Hematopoietic multipotent progenitor cell treated with erythropoietin and hydrocortisone succinate and interleukin-3 and kit ligand, for 17 days (in vitro differentiated cells): ENCODE measurements around the gene COL27A1.

ENCODE experiments used
- DNase-seq: peaks from one replicate; pipeline ENCODE4 v3.0.0-alpha.2; 2015; ENCODE audit warnings: low spot score

Gene COL27A1

DNA sequence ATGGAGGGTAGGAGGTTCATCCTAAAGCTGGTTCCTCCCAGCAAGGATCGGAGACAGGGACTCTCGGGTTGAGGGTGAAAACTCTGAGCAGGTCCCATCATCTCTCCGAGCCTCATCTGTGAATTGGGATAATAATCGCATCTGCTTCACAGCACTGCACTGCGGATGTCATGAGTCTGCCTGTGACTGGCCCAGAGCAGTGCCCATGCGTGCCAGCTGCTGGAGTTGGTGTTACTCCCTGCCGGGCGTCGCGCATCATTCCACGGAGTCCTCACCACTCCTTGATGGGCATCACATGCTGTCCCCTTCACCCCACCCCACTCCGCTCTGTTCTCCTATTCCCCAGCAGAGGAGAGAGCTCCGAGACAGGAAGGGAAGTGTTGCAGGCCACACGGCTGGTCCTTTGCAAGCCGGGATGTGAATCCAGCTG is 132.4 kb downstream of the COL27A1 start:
- DNase-seq: no peak

DNA sequence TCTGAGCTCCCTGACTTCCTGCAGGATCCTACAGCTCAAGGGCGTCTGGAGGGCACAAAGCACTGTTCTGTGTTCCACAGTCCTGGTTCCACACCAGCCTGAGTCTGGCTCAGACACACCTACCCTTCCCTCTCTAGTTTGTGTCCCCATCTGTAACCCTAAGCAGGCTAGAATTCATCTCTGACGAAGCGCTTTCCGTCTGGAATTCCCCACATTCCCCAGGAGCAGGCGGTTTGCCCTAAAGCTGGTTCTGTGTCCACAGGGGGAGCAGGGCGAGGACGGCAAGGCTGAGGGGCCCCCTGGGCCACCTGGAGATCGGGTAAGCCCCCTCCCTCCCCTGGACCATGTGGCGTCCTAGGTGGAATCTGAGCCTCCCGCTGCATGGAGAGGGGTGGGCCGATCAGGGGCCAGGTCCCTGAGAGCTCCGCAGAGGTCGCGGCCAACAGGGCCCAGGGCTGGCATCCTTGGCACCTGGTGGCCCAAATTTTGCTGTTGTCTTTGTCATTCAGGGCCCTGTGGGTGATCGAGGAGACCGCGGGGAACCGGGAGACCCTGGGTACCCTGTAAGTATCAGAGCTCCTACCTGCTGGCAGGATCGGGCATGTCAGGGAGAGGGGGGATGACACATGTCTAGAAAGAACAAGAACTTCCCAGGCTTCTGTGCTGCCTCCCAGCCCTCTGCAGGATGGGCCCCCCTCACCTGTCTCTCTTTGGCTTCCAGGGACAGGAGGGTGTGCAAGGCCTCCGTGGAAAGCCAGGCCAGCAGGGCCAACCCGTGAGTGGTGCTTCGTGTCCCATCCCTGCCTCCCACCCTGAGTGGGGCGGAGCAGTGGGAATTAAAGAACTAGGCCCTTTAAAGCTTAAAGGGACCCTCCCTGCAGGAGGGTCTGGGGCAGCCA is 133.1 kb downstream of the COL27A1 start:
- DNase-seq: no peak

DNA sequence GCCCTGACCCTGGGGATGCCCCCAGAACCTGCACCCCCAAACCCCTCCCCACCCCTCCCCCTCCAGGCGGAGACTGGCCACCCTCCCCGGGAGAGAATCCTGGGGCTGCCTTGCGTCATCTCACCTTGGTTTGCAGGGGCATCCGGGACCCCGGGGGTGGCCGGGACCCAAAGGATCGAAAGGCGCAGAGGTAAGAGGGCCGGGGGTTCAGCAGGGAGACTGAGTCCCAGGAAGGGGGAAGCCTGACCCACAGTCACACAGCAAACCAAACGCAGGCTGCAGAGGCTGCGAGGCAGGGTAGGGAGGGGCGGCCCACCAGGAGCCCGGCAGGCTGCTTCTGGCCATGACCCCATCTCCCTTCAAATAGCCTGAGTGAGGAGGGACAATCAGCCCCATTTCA is 133.8 kb downstream of the COL27A1 start:
- no peak for DNase-seq

DNA sequence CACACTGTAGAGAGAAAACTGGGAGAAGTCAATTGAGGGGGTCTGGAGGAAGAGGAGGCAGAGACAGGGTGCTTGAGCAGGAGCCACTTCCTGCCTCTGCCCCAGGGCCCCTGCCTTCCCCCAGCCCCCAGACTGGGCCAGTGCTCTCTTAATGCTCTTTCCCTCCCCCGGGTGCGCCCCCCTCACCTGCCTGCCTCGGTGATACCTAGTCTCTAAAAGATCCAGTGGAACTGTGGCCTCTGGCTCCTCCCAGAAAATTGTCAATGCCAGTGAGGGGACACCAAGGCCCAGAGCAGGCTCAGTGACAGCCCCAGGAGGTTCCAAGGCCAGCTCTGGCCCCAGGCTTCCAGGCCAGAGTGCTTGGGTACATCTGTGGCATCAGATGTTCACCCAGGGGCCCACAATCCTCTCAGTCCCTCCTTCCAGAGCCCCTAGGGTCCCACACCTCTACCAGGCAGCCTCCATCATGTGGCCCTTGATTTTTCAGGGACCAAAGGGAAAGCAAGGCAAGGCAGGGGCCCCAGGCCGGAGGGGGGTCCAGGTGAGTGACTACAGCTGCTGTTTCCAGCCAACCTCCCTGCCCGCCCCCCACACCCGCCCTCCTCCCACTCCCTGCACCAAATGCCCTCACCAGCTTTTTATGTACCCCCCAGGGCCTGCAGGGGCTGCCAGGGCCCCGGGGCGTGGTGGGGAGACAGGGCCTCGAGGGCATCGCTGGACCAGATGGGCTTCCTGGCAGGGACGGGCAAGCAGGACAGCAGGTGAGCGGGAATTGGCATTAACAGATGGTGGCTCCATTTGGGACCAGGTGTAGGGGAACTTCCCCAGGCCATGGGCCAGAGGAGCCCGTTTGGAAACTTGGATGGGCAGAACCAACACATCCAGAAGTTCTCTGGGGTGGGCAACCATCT is 134.5 kb downstream of the COL27A1 start:
- no peak for DNase-seq

DNA sequence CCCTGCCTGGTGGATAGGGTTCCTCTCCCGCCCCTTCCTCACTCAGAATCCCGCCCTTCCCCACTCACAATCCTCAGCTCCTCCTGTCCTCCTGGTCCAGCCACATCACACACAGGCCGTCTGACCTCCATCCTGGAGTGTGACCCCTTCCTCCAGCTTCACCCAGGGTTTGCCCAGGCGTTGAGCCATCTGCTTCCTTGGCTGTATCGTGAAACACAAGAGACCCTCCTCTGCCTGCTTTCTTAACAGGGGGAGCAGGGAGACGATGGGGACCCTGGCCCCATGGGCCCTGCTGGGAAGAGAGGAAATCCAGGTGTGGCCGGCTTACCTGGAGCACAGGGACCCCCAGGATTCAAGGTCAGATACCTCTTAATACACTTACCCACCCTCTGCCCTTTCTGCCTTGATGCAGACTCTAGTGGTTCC is 135.2 kb downstream of the COL27A1 start:
- no peak for DNase-seq

DNA sequence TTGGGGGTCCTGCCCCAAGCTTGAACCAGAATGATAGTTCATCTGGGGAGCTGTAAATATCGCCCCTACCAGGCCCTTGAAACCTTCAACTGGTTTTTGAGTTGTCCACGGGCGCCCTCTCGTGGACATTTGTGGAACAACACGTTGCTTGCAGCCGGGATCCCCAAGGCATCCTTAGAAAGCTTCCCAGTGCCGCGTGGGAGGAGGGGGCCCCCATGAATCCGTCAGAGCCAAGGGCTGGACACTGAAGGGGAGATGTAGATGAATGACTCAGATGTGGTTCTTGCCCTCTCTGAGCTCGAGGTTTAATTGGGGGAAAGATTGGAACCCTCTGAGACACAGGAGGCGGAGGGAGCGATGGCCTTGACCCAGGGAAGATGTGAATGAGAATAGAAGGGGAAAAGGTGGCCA is 135.7 kb downstream of the COL27A1 start:
- DNase-seq: peak; percentile 68

DNA sequence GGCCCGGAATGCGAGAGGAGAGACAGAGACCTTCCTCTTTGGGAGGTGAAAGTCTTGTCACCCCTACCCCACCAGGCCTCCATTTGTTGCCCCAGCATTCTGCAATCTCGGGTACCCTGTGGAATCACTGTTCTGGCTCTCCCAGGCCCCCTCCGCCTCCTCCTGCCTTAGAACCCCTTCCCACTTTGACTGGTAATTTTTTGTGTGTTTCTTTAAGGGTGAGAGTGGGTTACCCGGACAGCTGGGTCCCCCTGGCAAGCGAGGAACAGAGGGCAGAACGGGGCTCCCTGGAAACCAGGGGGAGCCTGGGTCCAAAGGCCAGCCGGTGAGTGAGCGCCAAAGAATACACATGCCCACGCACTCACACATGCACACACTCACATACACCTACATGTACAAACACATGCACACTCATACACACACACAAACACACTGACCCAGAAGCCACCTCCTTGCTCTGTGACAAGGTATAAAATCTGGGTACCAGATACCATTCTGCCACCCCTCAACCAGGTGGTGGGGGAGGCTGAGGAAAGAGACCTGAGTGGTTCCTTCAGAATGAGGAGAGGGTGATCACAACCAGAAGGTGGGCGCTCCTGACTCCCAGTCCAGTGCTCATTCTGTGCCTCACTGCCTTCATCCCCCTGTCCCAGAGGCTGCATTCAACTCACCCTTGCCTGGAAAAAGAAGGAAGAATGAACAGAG is 136.7 kb downstream of the COL27A1 start:
- DNase-seq: no peak

DNA sequence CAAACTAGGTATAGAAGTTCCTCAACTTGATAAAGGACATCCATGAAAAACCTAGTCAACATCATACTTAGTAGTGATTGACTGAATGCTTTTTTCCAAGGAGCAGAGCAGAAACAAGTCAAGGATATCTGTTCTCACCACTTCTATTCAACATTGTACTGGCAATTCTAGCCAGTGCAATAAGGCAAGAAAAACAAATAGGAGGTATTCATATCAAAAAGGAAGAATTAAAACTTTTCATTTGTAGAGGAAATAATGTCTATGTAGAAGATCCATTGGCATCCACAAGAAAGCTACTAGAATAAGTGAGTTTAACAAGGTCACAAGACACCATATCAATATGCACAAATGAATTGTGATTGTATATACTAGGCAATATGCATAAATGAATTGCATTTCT is 139.3 kb downstream of the COL27A1 start:
- no peak for DNase-seq

DNA sequence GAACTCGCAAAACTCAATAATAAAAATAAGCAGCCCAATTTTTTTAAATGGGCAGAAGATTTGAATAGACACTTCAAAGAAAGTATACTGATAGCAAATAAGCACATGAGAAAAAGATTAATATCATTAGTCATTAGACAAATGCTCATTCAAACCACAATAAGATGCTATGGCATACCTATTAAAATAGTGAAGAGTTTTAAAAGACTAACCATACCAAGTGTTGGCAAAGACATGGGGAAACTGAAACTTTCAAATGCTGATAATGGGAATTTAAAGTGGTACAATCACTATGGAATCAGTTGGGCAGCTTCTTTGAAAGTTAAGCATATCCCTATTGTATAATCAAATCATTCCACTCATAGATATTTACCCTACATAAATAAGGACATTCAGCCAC is 141.0 kb downstream of the COL27A1 start:
- no peak for DNase-seq

DNA sequence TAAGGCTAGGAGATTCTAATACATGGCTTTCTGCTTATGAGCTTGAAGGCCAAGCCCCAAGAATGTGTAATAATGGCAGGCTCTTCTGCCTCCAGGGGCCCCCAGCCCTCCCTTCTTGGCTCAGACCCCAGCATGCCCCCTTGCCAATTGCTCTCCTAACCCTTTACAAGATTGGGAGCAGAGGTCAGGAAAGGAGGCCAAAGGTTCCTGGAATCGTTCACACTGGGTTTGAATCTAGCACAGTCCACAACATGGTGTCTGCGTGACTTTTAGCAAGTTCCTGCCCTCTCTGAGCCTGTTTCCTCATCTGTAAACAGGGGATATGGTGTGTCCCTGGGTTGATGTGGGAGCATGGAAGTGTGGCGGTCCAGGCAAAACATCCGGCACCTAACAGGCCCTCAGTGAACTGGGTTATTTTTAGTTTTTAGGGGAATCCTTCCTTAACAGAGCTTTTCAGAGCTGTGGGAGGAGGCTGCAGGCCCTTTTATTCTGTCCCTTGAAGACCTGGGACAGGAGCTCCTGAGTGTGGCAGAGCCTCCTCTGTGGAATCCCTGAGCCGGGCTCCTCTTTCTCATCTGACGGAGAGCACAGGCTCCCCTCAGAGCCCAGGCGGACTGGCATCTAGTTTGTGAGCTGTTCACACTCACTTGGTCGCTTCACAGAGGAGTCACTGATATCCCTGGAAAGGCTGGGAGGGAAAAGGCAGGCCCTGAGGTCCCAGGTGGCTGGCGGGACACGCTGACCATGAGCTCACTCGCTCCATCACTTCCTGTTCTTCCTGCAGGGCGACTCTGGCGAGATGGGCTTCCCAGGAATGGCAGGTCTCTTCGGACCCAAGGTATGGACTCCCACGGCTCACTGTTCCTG is 144.2 kb downstream of the COL27A1 start:
- no peak for DNase-seq

DNA sequence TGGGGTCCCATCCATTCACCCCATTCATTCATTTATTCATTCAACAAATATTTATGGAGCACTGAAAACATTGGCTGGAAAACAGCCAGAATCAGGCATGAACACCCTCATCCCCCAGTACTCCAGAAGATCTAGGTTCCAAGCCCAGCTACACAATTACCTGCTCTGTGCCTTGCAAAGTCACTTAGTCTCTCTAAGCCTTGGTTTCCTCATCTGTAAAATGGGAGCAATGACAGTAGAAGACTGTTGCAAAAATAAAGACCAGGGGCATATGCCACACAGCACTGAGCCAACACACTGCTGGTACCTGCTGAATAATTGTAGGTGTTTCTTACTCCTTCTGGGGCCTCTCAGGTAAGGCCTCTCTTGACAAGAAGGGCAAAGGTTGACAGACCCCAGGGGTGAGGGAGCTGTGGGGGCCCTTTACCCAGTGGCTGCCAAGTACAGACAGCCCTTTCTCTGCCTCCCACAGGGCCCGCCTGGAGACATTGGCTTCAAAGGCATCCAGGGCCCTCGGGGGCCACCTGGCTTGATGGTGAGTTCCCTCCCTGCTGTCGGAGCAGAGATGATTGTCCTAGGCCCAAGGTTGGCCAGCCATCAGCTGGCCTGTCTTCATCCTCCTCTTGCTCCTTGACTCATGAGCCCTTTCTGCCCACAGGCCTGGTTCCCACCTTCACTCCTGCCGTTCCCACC is 145.0 kb downstream of the COL27A1 start:
- DNase-seq: no peak

DNA sequence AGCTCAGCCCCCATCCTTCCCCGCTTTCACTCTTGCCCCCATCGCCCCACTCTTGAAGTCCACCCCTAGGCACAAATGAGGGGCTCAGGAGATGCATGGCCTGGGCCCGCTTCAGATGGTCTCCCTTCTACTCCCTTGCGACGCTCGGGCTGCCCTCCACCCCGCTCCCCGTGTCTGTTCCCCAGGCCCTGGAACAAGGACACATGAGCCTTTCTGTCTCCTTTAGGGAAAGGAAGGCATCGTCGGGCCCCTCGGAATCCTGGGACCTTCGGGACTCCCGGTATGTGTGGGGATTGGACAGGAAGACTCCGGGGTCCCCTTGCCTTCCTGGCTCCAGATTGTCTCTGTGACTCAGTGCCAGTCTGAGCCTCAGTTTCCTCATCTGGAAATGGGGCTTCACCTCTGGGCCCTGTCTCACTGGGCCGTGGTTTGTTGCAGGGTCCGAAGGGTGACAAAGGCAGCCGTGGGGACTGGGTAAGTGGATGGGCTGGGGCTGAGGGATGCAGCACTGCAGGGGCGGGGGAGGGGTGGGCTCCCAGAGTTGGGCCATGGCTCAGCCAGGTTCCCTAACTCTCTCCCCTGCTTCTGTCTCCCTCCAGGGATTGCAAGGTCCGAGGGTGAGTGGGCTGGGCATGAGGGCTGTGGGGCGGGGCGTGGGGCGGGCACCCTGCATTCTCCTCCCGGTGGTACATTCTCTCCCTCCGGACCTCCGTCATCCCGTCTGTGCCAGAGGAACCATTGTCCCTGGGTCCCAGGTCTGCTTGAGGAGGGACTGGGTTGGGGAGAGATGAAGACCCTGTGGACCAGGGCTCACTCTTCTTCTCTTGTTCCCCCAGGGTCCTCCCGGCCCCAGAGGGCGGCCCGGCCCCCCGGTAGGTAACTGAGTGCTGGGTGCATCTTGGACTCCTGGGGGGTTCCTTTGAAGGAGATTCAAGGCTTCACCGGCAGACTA is 145.8 kb downstream of the COL27A1 start:
- no peak for DNase-seq

DNA sequence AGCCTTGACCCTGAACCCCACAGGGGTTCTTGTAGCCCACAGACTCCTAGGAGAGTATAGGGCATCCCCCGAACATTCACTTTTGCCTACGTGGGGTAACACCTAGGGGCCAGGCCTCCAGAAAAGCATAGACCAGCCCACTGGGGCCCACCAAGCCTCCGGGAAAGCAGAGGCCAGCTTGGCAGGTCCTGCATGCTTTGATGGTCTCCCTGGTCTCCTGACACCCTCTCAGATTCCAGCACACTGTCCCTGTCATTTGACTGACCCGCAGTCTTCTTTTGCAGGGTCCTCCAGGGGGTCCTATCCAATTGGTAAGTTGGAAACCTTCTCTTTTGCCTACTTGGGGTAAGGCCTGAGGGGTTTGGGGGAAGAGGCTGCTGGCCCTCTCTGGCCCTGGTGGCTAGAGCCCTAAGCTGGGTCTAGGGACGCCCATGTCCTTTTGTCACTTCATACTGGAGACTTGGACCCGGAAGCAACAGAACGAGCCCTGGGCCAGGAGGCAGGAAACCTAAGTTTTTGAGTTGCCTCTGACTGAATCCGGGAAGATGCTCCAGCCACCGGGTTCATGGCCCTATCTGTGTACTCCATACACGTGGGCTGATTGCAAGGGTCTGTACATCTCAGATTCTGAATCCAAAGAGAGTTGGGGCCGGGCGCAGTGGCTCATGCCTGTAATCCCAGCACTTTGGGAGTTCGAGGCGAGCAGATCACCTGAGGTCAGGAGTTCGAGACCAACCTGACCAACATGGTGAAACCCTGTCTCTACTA is 146.6 kb downstream of the COL27A1 start:
- no peak for DNase-seq

DNA sequence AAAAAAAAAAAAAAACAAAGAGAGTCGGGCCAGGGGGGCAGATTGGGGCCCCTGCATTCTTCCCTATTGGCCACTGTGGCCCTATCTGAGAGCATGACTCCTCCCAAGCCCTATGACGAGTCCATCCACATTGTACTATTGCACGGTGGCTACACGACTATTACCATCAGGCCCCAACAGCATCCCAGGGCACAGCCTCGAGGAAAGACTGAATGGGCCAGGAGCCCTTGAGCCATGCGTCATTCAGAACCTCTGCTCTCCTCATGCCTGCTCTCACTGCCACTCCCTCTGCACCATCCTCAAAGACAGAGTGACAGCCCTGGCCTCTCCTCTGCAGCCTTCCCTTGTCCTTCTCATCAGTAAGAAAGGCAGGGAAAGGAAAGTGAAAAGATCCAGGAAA is 147.4 kb downstream of the COL27A1 start:
- no peak for DNase-seq

DNA sequence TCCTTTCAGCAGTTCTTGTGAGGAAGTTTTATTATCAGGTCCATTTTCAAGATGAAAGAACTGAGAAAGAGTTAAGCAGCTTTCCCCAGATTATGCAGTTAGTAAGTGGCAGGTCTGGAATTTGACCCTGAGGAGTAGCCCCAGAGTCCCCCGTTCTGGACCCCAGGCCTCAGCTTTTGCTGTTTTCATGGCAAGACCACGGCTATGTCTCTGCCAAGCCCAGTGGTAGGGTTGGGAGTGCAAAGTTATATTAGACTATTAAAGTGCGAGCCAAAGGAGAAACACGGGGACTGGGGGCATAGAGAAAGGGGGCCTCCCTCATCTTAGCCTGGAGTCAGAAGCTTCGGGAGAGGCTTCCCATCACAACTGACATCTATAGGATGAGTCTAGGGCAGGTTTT is 148.2 kb downstream of the COL27A1 start:
- no peak for DNase-seq

DNA sequence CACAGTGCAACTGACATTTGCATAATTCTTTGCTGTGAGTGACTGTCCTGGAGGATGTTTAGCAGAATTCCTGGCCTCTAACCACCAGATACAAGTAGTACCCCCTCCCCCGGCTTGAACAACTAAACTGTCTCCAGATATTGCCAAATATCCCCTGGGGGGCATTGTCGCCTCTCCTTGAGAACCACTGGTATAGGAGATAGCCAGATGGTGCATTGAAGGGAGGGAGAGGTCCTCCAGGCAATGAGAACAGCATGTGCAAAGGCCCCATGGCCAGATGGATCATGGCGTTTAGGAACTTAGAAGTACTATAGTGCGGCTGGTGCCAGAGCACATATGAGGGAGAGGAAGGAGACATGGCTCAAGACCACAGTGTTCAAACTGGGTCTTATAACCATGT is 148.6 kb downstream of the COL27A1 start:
- DNase-seq: no peak

DNA sequence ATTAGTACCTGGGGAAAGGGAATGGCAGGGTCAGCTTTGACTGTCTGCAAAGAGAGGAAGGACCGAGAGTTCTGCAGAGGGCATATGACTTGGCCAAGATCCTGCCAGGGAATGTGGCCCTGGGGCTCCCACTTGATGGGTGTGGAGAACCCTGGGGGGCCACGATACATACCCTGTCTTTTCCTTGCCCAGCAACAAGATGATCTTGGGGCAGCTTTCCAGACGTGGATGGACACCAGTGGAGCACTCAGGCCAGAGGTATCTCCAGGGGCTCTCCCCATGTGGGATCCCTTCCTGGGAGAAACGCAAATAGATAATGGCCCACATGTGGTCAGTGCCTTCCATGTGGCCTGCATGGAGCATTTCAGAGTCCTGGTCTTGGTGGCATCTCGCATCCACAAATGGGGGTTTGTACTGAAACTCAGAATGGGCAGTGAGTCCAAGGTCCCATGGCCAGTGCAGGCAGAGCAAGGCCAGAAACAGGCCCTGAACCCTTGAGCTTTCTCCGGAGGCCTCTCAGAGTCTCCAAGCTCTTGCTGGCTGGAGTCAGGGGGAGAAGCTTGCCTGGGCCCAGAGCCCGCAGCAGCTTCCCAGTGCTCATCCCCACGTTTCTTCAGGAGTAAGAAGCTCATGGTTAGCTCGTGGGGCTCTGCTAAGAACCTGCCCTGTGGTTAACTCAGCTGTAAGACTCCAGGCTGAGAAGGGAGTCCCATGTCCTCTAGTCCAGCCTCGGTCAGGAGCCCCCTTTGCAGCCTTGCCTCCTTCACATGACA is 149.3 kb downstream of the COL27A1 start:
- no peak for DNase-seq

DNA sequence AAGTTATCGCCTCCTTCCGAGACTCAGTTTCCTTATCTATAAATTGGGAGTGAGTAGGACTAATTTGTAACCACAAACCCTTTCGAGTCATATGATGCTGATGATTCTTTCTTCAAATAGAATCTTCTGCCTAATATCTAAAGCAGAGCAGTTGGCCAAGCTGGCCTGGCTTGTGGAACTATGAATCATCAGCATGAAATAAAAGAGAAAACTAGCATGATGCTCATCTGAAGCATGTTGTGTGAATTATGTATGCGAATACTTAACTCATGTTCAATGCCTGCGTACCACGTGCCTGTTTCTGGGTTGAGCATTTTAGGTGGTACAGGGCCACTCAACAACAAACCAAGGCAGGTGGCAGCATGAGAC is 152.5 kb downstream of the COL27A1 start:
- DNase-seq: no peak
